DMS 273 (cell line): Measurements from ENCODE around the gene TMEM219.

Source experiments
- DNase-seq: peaks from one replicate; lab custom pipeline; 2025; ENCODE audit not compliant: unreplicated experiment; lab: John Stamatoyannopoulos, UW

The TMEM219 gene

DNA sequence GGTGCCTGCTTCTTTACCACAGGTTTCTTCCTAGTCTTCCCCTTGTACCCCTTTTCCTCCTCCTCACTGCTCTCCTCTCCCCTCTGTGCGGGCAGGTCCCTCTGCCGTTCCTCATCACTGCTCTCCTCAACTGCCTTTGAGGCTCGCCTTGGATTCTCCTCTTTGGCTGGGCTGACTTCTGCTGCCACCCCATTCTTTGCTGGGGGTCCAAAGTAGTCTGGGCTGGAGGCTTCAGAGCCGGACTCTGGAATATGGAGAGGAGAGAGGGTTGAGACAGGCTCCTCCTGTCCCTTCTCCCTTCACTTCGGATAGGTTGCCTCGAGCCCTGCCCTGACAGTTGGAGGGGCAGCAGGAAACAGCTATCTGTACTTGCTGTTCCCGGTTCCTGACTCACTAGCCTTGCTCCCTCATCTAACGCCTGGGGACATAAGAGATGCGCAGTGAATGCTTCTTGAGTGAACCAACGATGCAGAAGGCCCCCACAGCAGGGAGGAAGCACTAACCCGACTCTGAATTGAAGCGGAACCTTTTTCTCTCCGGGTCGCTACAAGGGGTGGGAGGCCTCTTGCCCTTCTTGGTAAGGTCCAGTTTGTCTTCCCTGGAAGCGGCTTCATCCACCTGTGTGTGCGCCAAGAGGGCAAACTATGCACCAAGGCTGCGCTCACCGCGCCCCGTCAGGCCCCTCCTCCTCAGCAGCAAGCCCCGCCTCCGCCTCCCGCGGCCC lies 32.9 kb downstream of the TMEM219 start:
- DNase-seq: no peak

DNA sequence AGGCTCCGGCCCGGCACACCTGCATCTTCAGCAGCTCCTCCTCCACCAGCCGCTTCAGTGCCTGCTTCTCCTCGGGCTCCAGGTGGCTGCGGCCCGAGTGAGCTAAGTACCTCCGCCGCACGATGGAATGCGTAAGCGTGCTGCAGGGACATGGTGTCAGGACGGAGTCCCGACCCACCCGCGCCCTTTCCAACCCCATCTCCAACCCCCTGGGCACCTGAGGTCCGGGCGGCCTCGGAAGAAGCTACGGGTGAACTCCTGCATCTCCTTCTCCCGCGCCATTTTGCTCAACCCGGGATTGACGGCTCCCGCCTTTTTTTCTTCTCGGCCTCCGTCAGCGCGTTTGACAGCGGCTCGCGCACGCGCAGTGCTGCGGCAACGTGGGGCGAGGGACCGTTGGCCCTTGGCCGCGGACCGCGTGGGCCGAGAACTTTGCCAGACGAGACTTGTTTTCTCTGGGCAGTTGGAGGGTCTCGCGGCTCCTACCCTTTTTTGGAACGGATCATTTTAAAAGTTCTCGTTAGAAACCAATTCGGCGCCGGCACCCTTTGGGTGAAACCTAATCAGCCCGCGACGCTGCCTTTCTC lies 33.5 kb downstream of the TMEM219 start, which contains the start of gene HIRIP3:
TSS of gene HIRIP3 (minus strand) at position 294 of the 587 bp plus-strand sequence. CDS start at position 282, 12 bp downstream.
- DNase-seq: peak; percentile 94

DNA sequence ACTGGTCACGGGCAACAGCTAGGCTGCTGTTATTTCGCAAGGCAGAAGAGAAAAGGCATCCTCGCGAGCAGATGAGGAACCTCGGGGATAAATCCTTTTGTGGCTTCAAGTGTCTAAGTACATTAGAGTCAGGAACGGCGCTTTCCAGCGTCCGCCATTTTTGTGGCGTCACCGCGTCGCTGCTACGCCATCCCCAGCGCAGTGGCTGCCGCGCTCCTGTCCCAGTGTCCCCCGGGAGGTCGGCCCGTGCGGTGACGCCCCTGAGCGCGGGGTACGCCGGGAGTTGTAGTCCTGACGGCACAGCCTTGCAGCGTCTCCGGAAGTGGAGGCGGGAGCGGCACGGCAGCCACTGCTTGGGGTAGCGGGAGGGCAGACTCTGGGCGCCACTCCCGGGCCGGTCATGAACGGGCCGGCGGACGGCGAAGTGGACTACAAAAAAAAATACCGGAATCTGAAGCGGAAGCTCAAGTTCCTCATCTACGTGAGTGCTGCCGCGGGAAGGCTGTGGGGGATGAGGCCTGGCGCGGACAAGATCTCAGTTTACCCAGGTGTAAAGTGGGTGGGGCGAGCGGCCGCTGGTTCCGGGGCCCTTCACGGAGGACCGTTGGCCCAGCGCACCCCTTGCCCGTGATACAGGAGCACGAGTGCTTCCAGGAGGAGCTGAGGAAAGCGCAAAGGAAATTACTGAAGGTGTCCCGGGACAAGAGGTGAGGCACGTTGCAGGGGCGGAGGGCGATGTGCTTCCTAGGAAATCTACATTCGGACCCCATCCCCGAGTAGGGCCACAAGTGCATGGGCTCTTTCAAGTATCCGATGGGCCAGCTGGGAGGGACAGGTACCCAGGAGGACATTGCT lies 34.3 kb downstream of the TMEM219 start, which contains the start of gene INO80E:
TSS of gene INO80E (plus strand) at position 331 of the 855 bp plus-strand sequence. CDS start at position 401, 70 bp downstream.
- DNase-seq: peak; percentile 98

DNA sequence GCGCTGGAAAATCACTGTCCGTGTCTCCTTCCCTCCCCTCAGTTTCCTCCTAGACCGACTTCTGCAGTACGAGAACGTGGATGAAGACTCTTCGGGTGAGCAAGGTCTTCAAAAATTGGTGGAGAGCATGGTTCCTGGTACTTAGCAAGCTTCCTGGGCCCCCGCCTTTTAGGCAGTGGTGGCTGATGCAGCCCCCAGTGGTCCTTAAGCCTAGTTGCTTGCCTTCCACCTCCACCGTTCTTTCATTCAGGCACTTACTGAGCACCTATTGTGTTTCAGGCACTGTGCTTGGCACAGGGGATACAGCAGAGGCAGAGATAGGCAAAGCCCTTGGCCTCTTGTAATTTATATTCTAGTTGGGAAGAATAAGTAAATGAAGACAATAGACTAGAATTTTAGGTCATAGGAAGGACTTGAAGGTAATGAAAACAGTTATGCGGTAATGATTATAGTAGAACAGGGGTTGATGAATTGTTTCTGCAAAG lies 34.9 kb downstream of the TMEM219 start:
- DNase-seq: peak; percentile 58

DNA sequence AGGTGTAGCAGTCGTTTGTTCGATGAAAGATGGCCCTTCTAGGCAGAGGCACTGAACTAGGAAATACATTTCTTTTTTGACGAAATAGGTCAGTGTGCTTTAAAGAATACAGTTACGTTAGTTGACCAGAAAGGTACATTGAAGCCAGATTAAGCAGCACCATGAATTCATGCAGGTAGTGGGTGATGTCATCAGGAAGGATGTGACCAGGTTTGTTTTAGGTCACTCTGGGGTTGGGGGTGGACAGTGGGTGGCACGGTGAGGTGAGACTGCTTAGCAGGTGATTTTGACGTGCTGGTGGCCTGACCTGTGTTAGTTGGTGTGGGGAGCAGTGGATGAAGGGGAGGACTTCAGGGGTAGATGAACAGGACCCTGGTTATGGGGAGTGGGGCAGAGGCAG lies 37.7 kb downstream of the TMEM219 start:
- no peak for DNase-seq

DNA sequence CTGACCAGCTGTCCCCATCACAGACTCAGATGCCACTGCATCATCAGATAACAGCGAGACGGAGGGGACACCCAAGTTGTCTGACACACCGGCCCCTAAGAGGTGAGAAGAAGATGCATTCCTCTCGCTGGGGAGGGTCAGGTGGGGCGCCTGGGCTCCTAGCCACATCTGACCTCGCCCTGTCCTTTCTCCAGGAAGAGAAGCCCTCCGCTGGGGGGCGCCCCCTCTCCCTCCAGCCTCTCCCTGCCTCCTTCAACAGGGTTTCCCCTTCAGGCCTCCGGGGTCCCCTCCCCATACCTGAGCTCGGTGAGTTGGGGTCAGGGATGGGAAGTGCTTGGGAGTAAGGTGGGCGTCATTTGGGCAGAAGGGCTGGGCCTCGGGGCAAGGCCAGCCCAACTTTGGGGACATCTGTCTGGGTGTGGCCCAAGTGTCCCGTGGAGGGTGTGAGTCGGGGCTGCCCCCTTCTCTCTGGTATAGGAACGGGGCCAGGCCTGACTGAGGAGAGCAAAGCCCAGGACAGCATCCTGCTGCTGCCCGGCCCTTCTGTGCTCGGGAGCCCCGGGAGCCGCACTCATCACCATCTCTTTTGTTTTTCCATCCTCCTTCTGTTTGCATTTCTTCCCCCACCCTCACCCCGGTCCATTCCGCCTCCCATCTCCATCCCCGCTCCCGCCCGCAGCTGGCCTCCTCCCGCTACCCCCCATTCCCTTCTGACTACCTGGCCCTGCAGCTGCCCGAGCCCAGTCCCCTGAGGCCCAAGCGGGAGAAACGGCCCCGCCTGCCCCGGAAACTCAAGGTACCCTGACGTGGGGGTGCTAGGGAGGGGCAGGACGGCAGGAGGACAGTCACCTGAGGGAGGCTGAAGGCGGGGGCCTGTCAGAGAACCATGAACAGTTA lies 39.1 kb downstream of the TMEM219 start:
- DNase-seq: no peak

DNA sequence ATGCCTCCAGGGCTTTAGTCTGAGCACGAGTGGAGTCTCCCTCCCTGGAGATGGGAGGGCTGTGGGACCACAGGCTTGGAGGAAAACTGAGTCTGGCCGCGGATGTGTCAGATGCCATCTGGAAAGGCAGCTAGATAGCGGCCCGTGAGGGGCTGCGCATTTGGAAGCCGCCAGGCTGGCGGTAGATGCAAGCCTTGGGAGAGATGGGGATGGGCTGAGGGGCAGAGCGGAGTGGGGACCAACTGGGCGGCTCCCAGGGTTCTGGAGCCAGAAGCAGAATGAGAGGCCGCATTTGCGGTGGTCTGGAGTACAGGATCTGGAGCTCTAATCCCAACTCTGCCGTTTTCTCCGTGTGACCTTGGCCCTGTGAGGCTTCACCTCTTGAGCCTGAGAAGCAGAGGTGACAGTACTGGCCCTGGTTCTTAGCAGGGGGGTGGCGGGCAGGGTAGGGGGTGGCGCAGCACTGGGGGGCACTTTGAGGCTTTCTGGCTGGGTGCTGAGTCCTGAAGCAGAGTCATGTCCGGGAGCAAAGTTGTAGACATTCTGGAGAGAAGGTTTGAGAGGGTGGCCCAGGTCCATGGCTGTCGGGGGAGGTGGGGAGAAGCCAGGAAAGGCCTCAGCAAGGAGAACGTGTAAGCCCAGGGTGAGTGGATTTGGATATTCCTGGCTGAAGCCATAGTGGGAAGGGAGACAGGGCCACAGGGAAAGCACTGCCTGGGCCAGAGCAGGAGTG lies 40.9 kb downstream of the TMEM219 start:
- no peak for DNase-seq

DNA sequence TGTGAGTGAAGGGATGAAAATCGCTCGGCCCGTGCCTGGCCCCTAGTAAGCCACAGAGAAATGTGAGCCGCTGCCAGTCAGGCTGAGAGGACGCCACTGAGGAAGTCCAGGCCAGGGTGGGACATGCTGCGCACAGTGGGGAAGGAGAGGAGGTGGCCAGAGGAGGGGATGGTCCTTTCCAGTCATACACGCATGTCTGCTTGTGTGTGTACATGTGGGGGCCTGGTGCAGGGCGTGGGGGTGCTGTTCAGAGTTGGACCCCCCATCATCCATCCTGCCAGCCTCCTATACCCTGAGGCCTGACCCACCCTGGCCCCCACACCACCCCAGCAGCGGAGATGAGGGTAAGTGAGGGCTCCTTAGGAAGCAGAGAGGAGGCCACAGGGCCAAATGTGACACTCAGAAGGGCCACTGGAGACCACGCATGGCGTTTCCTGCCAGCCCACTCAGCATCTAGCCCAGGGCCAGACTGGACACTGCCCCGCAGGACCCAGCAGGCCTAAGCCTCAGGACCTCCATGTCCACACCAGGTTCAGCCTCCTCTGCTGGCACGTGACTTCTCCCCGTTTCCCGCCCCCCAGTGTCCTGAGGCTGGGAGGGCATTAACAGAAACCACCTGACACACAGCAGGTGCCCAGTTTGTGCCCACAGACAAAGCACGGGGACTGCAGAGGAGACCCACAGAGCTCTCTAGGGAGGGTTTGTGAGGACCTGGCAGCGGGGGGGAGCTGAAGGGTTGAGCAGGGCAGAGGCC lies 42.0 kb downstream of the TMEM219 start:
- DNase-seq: no peak

DNA sequence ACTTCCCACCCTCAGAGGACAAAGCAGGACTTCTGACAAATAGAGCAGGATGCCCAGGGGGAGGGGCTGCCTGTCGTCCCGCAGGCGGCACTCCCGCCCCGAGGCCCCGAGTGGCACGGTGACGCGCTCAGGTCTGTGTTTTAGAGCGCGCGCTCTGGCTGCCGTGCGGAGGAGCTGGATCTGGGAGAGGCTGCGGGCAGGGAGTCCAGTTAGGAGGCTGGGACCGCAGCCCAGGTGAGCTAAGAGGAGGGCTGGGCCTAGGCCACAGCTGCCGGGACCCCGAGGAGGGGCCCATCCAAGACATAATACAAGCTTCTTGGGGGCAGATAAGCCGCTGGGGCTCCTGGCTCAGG lies 42.5 kb downstream of the TMEM219 start:
- no peak for DNase-seq

DNA sequence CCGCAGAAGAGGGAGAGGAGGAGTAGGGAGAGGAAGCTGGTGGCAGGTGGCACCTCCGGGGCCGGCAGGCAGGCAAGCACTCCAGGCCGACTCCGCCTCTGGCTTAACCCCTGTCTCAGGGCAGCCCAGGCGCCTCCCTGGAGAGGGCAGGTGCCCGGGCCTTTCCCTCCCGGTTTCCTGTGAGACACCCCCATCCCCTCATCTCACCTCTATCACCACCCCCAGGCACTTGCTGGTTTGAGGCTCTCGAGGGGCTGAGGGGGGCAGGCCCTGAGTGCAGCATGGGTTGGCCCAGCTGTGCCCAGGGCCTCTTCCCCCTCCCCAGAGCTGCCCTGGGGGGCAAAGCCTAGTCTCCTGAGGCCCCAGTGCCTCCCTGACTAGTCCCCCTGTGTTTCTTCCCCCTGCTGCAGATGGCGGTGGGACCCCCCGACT lies 42.9 kb downstream of the TMEM219 start:
- DNase-seq: peak; percentile 65

DNA sequence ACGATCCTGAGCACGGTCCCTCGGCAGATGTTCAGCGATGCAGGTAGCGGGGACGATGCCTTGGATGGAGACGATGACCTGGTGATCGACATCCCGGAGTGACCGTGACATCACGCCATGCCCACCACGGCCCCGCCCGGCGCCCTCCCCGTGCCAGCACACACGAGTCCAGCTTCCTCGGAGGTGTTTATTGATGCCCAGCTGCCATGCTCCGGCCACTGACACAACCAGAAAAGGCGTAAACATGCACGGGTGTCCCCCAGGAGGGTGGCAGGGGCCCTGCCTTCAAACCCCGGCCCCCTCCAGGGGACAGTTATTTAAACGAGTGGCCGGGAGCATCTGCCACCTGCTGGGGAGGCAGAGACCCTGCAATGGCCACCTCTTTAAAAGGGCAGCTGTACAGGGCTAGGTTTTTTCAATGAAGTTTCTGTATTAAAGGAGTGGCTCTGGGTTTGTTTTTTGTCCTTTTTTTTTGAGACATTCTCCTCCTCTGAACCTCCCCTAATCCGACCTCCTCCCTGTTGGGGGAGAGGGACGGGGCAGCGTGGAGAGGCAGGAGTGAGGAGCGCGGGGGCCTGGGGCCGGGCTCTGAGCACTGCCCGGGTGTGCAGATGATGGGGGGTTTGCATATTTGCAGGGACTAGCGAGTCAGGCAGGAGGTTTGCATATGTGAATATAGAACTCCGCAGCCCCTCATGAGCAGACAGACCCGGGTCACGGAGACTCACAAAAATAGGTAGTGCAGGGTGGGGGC lies 43.6 kb downstream of the TMEM219 start:
- DNase-seq: peak; percentile 73

DNA sequence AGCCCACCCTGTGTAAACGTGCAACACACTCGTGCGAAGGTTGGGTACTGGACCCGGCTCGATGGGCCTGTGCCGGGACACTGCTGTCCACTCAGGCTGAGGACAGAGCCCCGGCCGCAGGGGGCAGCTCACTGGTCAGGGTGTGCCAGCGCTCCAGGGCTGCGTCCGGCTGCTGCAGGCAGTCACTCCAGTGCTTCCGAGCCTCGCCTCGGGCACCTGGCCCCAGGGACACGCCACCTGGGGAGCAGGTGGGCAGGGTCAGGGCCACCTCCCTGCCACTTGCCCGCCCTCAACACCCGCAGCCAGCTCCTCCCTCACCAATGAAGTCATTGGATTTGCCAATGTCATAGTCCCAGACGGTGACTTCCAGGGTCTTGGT lies 44.2 kb downstream of the TMEM219 start:
- DNase-seq: no peak

DNA sequence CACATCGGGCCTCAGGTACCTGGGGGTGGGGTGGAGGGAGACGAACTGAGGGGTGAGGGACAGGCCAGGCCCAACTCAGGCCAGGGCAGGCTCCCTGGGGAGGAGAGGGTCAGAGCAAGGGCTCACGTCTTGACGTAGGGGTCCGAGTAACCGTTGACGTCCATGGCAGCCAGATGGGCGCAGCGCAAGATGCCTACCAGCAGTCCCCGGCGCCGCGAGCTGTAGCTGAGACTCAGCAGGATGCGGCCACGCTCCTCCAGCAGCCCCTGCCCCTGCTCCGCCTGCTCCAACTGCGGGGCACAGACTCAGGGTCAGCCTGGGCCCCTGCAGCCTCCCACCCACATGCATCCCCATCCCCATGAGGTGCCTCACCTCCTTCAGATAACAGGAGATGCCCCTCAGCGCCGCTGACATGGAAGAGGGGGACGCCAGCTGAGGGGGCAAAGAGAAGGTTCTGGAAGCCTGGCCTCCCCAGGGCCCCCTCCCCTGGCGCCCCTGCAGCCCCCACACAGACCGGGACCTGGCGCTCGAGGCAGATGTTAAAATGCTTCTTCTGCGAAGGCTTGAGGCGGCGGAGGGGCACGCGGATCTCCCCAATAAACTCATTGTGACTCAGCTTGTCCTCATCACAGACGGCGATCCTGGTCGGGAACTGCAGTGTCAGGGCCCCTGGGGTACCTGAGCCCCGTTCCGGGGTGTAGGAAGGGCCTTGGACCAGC lies 44.9 kb downstream of the TMEM219 start:
- no peak for DNase-seq

DNA sequence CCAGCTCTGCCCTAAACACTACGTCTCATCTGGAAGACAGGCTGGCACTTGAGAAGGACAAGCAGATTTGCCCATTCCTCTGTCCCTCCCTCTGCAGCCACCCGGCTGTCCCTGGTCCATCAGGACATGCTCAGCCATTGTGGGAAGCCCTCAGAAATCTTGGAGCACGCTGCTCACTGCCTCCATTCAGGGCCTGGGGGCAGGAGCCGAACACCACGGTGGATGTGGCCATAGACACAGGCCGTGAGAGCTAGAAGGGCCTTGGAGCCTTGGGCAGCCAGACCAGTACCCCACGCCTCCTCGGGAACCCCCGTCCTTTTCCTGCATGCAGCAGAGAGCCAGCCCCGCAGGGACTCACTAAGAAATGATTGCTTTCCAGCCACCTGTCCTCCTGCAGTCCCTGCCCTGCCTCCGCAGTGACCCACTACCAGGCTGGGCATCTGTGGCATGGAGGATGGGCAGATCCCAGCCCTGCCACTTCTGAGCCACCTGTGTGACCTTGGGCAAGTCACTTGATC lies 45.6 kb downstream of the TMEM219 start:
- no peak for DNase-seq

DNA sequence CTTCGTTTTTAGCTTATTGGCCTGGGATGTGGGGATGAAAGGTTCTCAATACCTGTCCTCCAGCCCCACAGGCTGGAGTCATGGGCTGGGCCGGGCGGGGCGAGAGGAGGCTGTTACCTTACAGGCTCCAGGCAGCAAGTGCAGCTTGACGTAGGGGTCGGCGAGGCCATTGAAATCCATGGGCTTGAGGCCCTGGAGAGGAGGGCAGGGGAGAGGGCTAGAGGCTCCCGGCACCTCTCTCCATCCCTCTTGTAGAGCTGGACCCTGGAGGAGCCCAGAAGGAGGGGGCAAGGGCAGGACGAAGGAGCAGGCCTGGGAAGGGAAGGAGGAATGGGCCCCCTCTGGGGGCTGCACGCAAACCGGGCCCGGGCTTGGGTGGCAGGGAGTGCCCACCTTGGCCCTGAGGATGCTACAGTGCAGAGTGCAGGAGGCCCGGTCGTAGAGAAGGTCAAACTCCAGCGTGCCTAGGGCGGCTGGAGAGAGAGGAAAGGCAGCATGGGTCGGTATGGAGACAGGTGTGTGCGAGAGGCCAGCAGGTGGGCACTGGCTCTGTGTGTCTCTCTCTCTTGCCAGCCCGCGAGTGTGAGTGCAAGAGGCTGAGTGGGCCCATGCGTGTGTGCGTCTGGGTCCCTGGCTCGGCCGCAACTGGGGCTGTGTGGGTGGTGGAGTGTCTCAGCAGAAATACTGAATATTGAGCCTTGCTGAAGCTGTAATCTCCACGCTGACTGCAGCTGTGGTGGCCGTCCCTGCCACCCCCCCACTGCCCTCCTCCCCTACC lies 47.4 kb downstream of the TMEM219 start:
- no peak for DNase-seq

DNA sequence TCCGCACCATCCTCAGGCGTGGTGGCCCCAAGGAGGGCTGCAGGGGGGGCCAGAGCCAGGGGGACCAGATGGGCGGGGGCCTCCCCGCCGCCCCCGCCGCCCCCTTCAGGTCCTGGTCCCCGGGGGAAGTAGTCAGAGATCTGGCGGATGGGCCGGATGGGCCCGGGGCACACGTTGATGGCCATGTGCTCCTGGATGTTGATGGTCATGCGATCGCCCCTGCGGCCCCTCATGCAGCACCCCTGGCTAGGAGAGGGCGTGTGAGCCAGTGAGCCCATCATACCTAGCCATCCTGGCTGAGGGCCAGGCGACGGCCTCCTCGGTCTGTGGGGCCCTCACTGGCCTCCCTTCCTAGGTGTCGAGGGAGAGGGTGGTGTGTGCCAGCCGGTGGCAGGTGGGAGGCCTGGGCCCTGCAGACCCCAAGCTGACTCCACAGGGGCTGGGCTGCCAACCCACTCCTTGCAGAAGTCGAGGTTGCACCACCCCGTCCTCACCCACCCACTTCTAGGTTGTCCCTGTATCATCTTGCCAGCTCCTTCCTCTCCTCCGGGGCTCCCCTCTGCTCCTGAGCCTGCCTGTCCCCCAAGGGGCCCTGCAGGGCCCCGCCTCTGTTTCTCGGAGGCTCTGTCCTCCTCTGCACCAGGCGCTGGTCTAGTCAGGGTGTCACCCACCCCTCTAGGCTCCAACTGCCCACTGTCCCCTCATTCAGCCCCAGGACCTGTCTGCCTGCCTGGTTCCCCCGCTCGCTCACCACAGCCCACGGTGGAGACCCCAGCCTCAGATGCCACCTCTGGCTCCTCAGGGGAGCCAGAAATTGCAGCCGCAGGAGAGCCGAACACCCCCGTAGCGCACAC lies 48.3 kb downstream of the TMEM219 start:
- DNase-seq: no peak
